GM18867 (cell line): Measurements from ENCODE around the gene CDH26.
A peak's percentile ranks its signal among the peaks of the same experiment; 100 is the strongest.
"Not testable (repeated sequence)": the region's sequence is repeated elsewhere in the genome, so short reads cannot be mapped to it uniquely, and the experiment has no call there.

ENCODE experiments used
- ATAC-seq: cut with Tn5 transposase; IDR thresholded peaks from one replicate; pipeline ENCODE4 v1.9.1; 2021; ENCODE audit warnings: mild to moderate bottlenecking, moderate library complexity; ENCODE audit not compliant: unreplicated experiment

Gene CDH26

GRCh38 chr20:60040471-60041162 is 82.4 kb downstream of the CDH26 start:
- ATAC-seq: no peak

GRCh38 chr20:60041436-60042165 is 83.4 kb downstream of the CDH26 start:
- ATAC-seq: not testable (repeated sequence)

- ATAC-seq: no peak
Measured at GRCh38 chr20:60043435-60043834, 85.2 kb downstream of the CDH26 start.

- ATAC-seq: no peak
Measured at GRCh38 chr20:60046011-60046413, 87.8 kb downstream of the CDH26 start.

- ATAC-seq: no peak
Measured at GRCh38 chr20:60046436-60046835, 88.2 kb downstream of the CDH26 start.

GRCh38 chr20:60046860-60047259 is 88.6 kb downstream of the CDH26 start:
- no peak for ATAC-seq

- no peak for ATAC-seq
Measured at GRCh38 chr20:60048634-60049521, 90.7 kb downstream of the CDH26 start.

- ATAC-seq: no peak
Measured at GRCh38 chr20:60049601-60050000, 91.4 kb downstream of the CDH26 start.

- ATAC-seq: no peak
Measured at GRCh38 chr20:60050193-60050947, 92.1 kb downstream of the CDH26 start.

- ATAC-seq: no peak
Measured at GRCh38 chr20:60051911-60052310, 93.7 kb downstream of the CDH26 start.

GRCh38 chr20:60052322-60052721 is 94.1 kb downstream of the CDH26 start:
- ATAC-seq: no peak

GRCh38 chr20:60053125-60053817 is 95.0 kb downstream of the CDH26 start:
- ATAC-seq: no peak

GRCh38 chr20:60053818-60054190 is 95.6 kb downstream of the CDH26 start:
- ATAC-seq: no peak

GRCh38 chr20:60054716-60055634 is 96.8 kb downstream of the CDH26 start:
- ATAC-seq: no peak

GRCh38 chr20:60055740-60056139 is 97.5 kb downstream of the CDH26 start:
- ATAC-seq: no peak

- no peak for ATAC-seq
Measured at GRCh38 chr20:60056407-60057122, 98.3 kb downstream of the CDH26 start.

- peak; percentile 65 for ATAC-seq
Measured at GRCh38 chr20:60057123-60057865, 99.1 kb downstream of the CDH26 start.
